Endothelial cell of umbilical vein (primary cell): ENCODE measurements around the gene SLC38A11. TPM values are rescaled to one million over a fixed set of nuclear protein-coding genes. Genes with fewer than 3 reads are reported as not detected.

Experiments
- BruUV-seq: library from RNA; stranded (reverse); fragments of 400-500 nt; replicated peaks from 2 replicates; lab custom pipeline; 2021; lab: Mats Ljungman, UMichigan
- CTCF ChIA-PET: fragments of 300-600, 350-600 bp; sonication (Branson Sonifier 250); formaldehyde crosslinking; loops from one replicate; lab custom pipeline; 2021; ENCODE audit warnings: antibody characterized with exemption, inconsistent platforms; lab: Charles Lee
- POLR2A ChIA-PET: fragments of 300-600, 350-600 bp; sonication (Branson Sonifier 250); formaldehyde crosslinking; loops from one replicate; lab custom pipeline; 2021; ENCODE audit warnings: antibody characterized with exemption, inconsistent platforms; lab: Charles Lee
- DNase-seq: peaks from one replicate; pipeline ENCODE4 v3.0.0-alpha.2; 2011; ENCODE audit warnings: low read depth, low spot score
- FAIRE-seq: peaks from 2 replicates; lab custom pipeline; 2011; peaks lifted over from hg19 to GRCh38; lab: Jason Lieb, UNC
- H2AFZ ChIP-seq: 2 replicates; pipeline ENCODE4 v1.6.0; 2012; ENCODE audit warnings: low read depth, low read length, control low read depth, inconsistent platforms
- H3K27ac ChIP-seq: 2 replicates; pipeline ENCODE4 v1.5.1; 2011; ENCODE audit warnings: low read depth, mild to moderate bottlenecking, control low read depth, low read length, moderate library complexity; ENCODE audit not compliant: insufficient read depth
- H3K27me3 ChIP-seq, 2 experiments: 2 replicates each; pipeline versions ENCODE4 v1.6.0 to v1.6.1; 2011; ENCODE audit warnings: low read length in 2 of 2, mixed read lengths in 1 of 2; ENCODE audit not compliant: control insufficient read depth in 2 of 2, insufficient read depth in 2 of 2
- H3K36me3 ChIP-seq, 2 experiments: 2 replicates in 1 of 2; 3 replicates in 1 of 2; pipeline ENCODE4 v1.5.1; 2011; ENCODE audit warnings: low read length in 2 of 2, mild to moderate bottlenecking in 1 of 2, moderate library complexity in 1 of 2; ENCODE audit not compliant: control insufficient read depth in 2 of 2, insufficient read depth in 2 of 2; ENCODE audit errors: extremely low read depth in 1 of 2
- H3K4me1 ChIP-seq: 3 replicates; pipeline ENCODE4 v1.5.1; 2011; ENCODE audit warnings: mild to moderate bottlenecking, low read length; ENCODE audit not compliant: control insufficient read depth, insufficient read depth; ENCODE audit errors: extremely low read depth
- H3K4me2 ChIP-seq: 2 replicates; pipeline ENCODE4 v1.6.1; 2011; ENCODE audit warnings: low read length, control low read depth, mixed read lengths; ENCODE audit not compliant: insufficient read depth
- H3K4me3 ChIP-seq, 3 experiments: fragments of 200-600 bp in 1 of 3; sonication (generic), shearing (Covaris generic) in 1 of 3; replicated peaks in 1 of 3; 2 replicates each; pipeline ENCODE4 v1.5.1; 2011 to 2016; ENCODE audit warnings: control low read depth in 3 of 3, low read length in 3 of 3, mild to moderate bottlenecking in 2 of 3, inconsistent platforms in 1 of 3, low read depth in 1 of 3, moderate library complexity in 1 of 3; ENCODE audit not compliant: insufficient read depth in 1 of 3
- H3K79me2 ChIP-seq: 2 replicates; pipeline ENCODE4 v1.6.0; 2012; ENCODE audit warnings: low read length, inconsistent platforms; ENCODE audit not compliant: control insufficient read depth, insufficient read depth
- H3K9ac ChIP-seq: replicated peaks from 2 replicates; pipeline ENCODE3; 2011; ENCODE audit warnings: low read length, control low read depth; ENCODE audit not compliant: insufficient read depth; ENCODE audit errors: extremely low read depth
- H3K9me1 ChIP-seq: replicated peaks from 3 replicates; pipeline ENCODE4 v1.6.0; 2011; ENCODE audit warnings: mild to moderate bottlenecking, low read length; ENCODE audit not compliant: control insufficient read depth, insufficient read depth; ENCODE audit errors: extremely low read depth
- H3K9me3 ChIP-seq: replicated peaks from 2 replicates; pipeline ENCODE4 v1.5.1; 2012; ENCODE audit warnings: low read length, inconsistent platforms; ENCODE audit not compliant: control insufficient read depth, insufficient read depth
- H4K20me1 ChIP-seq: replicated peaks from 2 replicates; pipeline ENCODE3; 2011; ENCODE audit warnings: mild to moderate bottlenecking, low read length; ENCODE audit not compliant: control insufficient read depth, insufficient read depth; ENCODE audit errors: extremely low read depth
- EZH2 ChIP-seq: IDR thresholded peaks from 2 replicates; pipeline ENCODE4 v1.6.1; 2012; ENCODE audit warnings: borderline replicate concordance, low read depth, mild to moderate bottlenecking, moderate library complexity, low read length, inconsistent platforms; ENCODE audit not compliant: severe bottlenecking
- FOS ChIP-seq: IDR thresholded peaks from 2 replicates; pipeline ENCODE4 v1.6.1; 2011; ENCODE audit warnings: mild to moderate bottlenecking, low read length, moderate library complexity, borderline replicate concordance; ENCODE audit not compliant: insufficient read depth
- GATA2 ChIP-seq: IDR thresholded peaks from 2 replicates; pipeline ENCODE4 v1.7.0; 2011; ENCODE audit warnings: low read depth, mild to moderate bottlenecking, moderate library complexity, mixed read lengths, low read length; ENCODE audit not compliant: insufficient read length, insufficient read depth
- JUN ChIP-seq: IDR thresholded peaks from 2 replicates; pipeline ENCODE4 v1.6.1; 2011; ENCODE audit warnings: borderline replicate concordance, low read depth; ENCODE audit not compliant: insufficient read length, insufficient read depth
- MYC ChIP-seq: IDR thresholded peaks from one replicate; pipeline ENCODE4 v1.6.1; 2011; ENCODE audit warnings: mild to moderate bottlenecking, low read depth, low read length
- POLR2A ChIP-seq: IDR thresholded peaks from 2 replicates; pipeline ENCODE4 v1.6.1; 2012; ENCODE audit warnings: low read depth, mild to moderate bottlenecking, control low read depth, low read length
- POLR2AphosphoS5 ChIP-seq: IDR thresholded peaks from 2 replicates; pipeline ENCODE4 v1.6.1; 2012; ENCODE audit warnings: low read depth, mild to moderate bottlenecking, control low read depth, low read length, moderate library complexity; ENCODE audit not compliant: insufficient read depth
- dilution Hi-C: fragments of 300-500 bp; cut with MboI; formaldehyde crosslinking; loops from one replicate; pipeline ENCODE4 v1.15.0; 2019; ENCODE audit warnings: low sequenced_read_pairs; ENCODE audit not compliant: extremely low pct_ligation_motif_present
- intact Hi-C: fragments of 100-400 bp; cut with micrococcal nuclease; formaldehyde crosslinking; loops from one replicate; pipeline ENCODE4 v1.10.0; 2022
- polyA plus RNA-seq, 4 experiments: library from polyadenylated mRNA; depleted of rRNA in 3 of 4; stranded (reverse) in 3 of 4; unstranded in 1 of 4; fragments of >200 nt; gene quantifications; 2 replicates each; pipeline versions ENCODE4 v1.2.1 to v1.2.3, GENCODE V29; 2011 to 2012; ENCODE audit warnings: missing spikeins in 1 of 4
- total RNA-seq: library from RNA; stranded (reverse); gene quantifications from 2 replicates; pipeline ENCODE4 v1.2.3, GENCODE V29; 2021
- TF ChIP-seq, protein P1 (sequence below): IDR thresholded peaks from 2 replicates; pipeline ENCODE4 v1.6.1; 2011; ENCODE audit not compliant: insufficient read depth, insufficient read length
- TF ChIP-seq, protein P2 (sequence below), 2 donors: IDR thresholded peaks; 1 replicate in 1 of 2; 2 replicates in 1 of 2; pipeline ENCODE4 v1.5.1; 2011; ENCODE audit warnings: low read length in 2 of 2, mild to moderate bottlenecking in 2 of 2, moderate library complexity in 2 of 2, control low read depth in 1 of 2, inconsistent platforms in 1 of 2, low read depth in 1 of 2; ENCODE audit not compliant: insufficient read depth in 1 of 2; ENCODE audit errors: extremely low read depth in 1 of 2

The SLC38A11 gene
- total and polyA plus RNA-seq, 2 donors (not counting 3 experiments of a cell fraction or from before 2014, with no cell fraction given): not detected

DNA sequence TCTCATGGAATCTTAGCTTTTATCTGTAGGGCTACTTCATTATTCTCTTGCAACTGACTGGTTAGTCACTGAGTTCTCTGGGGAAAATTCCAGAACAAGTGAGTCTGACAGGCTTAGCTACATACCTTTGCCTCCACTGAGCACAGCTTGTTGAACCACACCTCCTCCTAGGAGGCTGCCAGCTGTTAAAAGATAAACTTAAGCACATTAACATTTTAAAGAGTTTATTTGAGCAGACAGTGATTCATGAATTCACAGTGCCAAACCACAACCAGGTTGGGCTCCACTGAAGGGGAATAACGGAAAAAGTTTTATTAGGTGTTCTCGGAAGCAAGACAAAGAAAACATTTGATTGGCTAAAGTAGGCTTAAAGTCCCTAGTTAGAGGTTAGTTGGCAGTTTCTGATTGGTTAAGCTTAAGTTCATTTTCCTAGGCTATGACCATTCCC lies 12.5 kb upstream of the SLC38A11 start:
- FAIRE-seq (no peak), DNase-seq (no peak)
- no peak overlapping the region for H3K9ac ChIP-seq
- H3K9me3 ChIP-seq: no peaks in the 10 kb centered on the region
- no peaks in the 10 kb centered on the region for H3K79me2 ChIP-seq
- H3K9me1 ChIP-seq: no peaks in the 10 kb centered on the region
- no peaks in the 10 kb centered on the region for H4K20me1 ChIP-seq
- no peaks in the 10 kb centered on the region for H3K36me3 ChIP-seq
- intact Hi-C loops (no loop called here), dilution Hi-C loops (no loop called here)
- no peak overlapping the region for H3K4me2 ChIP-seq
- TF ChIP-seq JUN (no peak), POLR2A (no peak), GATA2 (no peak), FOS (no peak), POLR2AphosphoS5 (no peak), EZH2 (no peak), MYC (no peak)
- TF ChIP-seq, protein P1, sequence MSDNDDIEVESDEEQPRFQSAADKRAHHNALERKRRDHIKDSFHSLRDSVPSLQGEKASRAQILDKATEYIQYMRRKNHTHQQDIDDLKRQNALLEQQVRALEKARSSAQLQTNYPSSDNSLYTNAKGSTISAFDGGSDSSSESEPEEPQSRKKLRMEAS: no peak
- TF ChIP-seq, protein P2, sequence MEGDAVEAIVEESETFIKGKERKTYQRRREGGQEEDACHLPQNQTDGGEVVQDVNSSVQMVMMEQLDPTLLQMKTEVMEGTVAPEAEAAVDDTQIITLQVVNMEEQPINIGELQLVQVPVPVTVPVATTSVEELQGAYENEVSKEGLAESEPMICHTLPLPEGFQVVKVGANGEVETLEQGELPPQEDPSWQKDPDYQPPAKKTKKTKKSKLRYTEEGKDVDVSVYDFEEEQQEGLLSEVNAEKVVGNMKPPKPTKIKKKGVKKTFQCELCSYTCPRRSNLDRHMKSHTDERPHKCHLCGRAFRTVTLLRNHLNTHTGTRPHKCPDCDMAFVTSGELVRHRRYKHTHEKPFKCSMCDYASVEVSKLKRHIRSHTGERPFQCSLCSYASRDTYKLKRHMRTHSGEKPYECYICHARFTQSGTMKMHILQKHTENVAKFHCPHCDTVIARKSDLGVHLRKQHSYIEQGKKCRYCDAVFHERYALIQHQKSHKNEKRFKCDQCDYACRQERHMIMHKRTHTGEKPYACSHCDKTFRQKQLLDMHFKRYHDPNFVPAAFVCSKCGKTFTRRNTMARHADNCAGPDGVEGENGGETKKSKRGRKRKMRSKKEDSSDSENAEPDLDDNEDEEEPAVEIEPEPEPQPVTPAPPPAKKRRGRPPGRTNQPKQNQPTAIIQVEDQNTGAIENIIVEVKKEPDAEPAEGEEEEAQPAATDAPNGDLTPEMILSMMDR (IDR thresholded peaks at IDR 0.05; ENCODE audit: extremely low read depth in 1 of 2, insufficient read depth in 1 of 2, low read depth in 1 of 2, low read length in 2 of 2): no peak
- POLR2A ChIA-PET: no interaction called here
- H3K27me3 ChIP-seq: no peaks in the 10 kb centered on the region
- CTCF ChIA-PET: interaction anchor here (0.8 kb wide), 1 partner anchor 14 kb away, joined by 3 read pairs; no protein-coding TSS in a partner anchor
- no peak overlapping the region for H3K4me3 ChIP-seq
- no peak overlapping the region for H2AFZ ChIP-seq
- H3K4me1 ChIP-seq: no peaks in the 10 kb centered on the region
- no peak overlapping the region for H3K27ac ChIP-seq
- no TSS peak for BruUV-seq
